GM12878 (cell line): ENCODE results near the gene LYL1. TPM values are rescaled to one million over a fixed set of nuclear protein-coding genes. Genes with fewer than 3 reads are reported as not detected.

Experiments used
- ATAC-seq: fragments of 200-7000 bp; cut with Tn5 transposase; 3 replicates; pipeline ENCODE4 v1.9.1; 2020; ENCODE audit warnings: mild to moderate bottlenecking, moderate library complexity
- BruUV-seq: library from RNA; stranded (reverse); fragments of 400-500 nt; replicated peaks from 2 replicates; lab custom pipeline; 2021; lab: Mats Ljungman, UMichigan
- CTCF ChIA-PET: fragments of 300-600 bp; sonication (Branson Sonifier 250); formaldehyde crosslinking; extraction: SDS; loops from one replicate; lab custom pipeline; 2021; ENCODE audit warnings: inconsistent platforms; lab: Yijun Ruan, JAX
- POLR2A ChIA-PET: fragments of 350-600 bp; formaldehyde crosslinking; extraction: SDS; loops from one replicate; lab custom pipeline; 2021; ENCODE audit warnings: inconsistent platforms; lab: Charles Lee
- RAD21 ChIA-PET: fragments of 300-600 bp; sonication (Branson Sonifier 250); formaldehyde crosslinking; loops from one replicate; lab custom pipeline; 2023; ENCODE audit warnings: antibody characterized with exemption; ENCODE audit not compliant: unreplicated experiment; lab: Charles Lee
- SMC1A ChIA-PET: fragments of 300-600 bp; sonication (Branson Sonifier 250); formaldehyde crosslinking; loops from one replicate; lab custom pipeline; 2023; ENCODE audit not compliant: unreplicated experiment, uncharacterized antibody; lab: Charles Lee
- DNase-seq: peaks from one replicate; pipeline ENCODE4 v3.0.0-alpha.2; 2011; ENCODE audit warnings: low read depth, low spot score
- FAIRE-seq: peaks from 3 replicates; lab custom pipeline; 2011; peaks lifted over from hg19 to GRCh38; lab: Jason Lieb, UNC
- H2AFZ ChIP-seq: 2 replicates; pipeline ENCODE4 v1.6.0; 2011; ENCODE audit warnings: low read depth, low read length, control low read depth; ENCODE audit not compliant: control insufficient read depth
- H3K27ac ChIP-seq: 2 replicates; pipeline ENCODE4 v1.5.1; 2011; ENCODE audit warnings: control low read depth; ENCODE audit not compliant: control insufficient read depth, insufficient read depth
- H3K27me3 ChIP-seq, 2 experiments: replicated peaks in 1 of 2; 2 replicates each; pipeline versions ENCODE4 v1.6.0 to v1.6.1; 2011; ENCODE audit warnings: low read length in 1 of 2; ENCODE audit not compliant: control insufficient read depth in 2 of 2, insufficient read depth in 2 of 2
- H3K36me3 ChIP-seq, 2 experiments: 2 replicates each; pipeline ENCODE4 v1.5.1; 2011; ENCODE audit warnings: low read length in 1 of 2; ENCODE audit not compliant: control insufficient read depth in 2 of 2, insufficient read depth in 2 of 2
- H3K4me1 ChIP-seq: 2 replicates; pipeline ENCODE4 v1.6.1; 2011; ENCODE audit warnings: mild to moderate bottlenecking, low read length, moderate library complexity, mixed read lengths; ENCODE audit not compliant: control insufficient read depth, insufficient read depth
- H3K4me2 ChIP-seq: 2 replicates; pipeline ENCODE4 v1.6.0; 2011; ENCODE audit warnings: control low read depth; ENCODE audit not compliant: control insufficient read depth, insufficient read depth
- H3K4me3 ChIP-seq: fragments of 200-600 bp; sonication (generic); 2 replicates; pipeline ENCODE4 v1.5.1; 2016
- H3K79me2 ChIP-seq: 2 replicates; pipeline ENCODE4 v1.6.0; 2011; ENCODE audit warnings: low read length; ENCODE audit not compliant: control insufficient read depth, insufficient read depth
- H3K9ac ChIP-seq: 2 replicates; pipeline ENCODE4 v1.8.0; 2011; ENCODE audit warnings: low read length, control low read depth, mixed read lengths; ENCODE audit not compliant: control insufficient read depth, insufficient read depth
- H3K9me3 ChIP-seq: replicated peaks from 3 replicates; pipeline ENCODE4 v1.5.1; 2011; ENCODE audit warnings: mild to moderate bottlenecking, low read length; ENCODE audit not compliant: control insufficient read depth, insufficient read depth
- H4K20me1 ChIP-seq: 2 replicates; pipeline ENCODE4 v1.6.0; 2011; ENCODE audit not compliant: control insufficient read depth, insufficient read depth
- ASH2L ChIP-seq: fragments of 300-600, 200-600 bp; sonication (generic); IDR thresholded peaks from 2 replicates; pipeline ENCODE4 v1.6.1; 2017; ENCODE audit warnings: low read depth, mild to moderate bottlenecking, borderline replicate concordance
- BHLHE40 ChIP-seq, 2 experiments: fragments of 450-650 bp in 1 of 2; IDR thresholded peaks; 2 replicates each; pipeline ENCODE4 v1.6.1; 2011 to 2017; ENCODE audit warnings: low read depth in 2 of 2, borderline replicate concordance in 1 of 2, improper control_type of control experiment in 1 of 2, low read length in 1 of 2, mild to moderate bottlenecking in 1 of 2
- ESRRA ChIP-seq: IDR thresholded peaks from 2 replicates; pipeline ENCODE4 v1.6.1; 2012; ENCODE audit warnings: mild to moderate bottlenecking, low read length, improper control_type of control experiment
- HDGF ChIP-seq: fragments of 450-650 bp; IDR thresholded peaks from 2 replicates; pipeline ENCODE4 v1.6.1; 2016; ENCODE audit warnings: antibody characterized with exemption
- IKZF2 ChIP-seq, 2 experiments: fragments of 450-650 bp; IDR thresholded peaks; 2 replicates each; pipeline ENCODE4 v1.6.1; 2017; ENCODE audit warnings: mild to moderate bottlenecking in 2 of 2, moderate library complexity in 2 of 2
- MTA3 ChIP-seq: IDR thresholded peaks from 2 replicates; pipeline ENCODE4 v1.6.1; 2012; ENCODE audit warnings: low read length, inconsistent platforms, borderline replicate concordance
- NR2F1 ChIP-seq: fragments of 450-650 bp; conservative IDR thresholded peaks from 2 replicates; pipeline ENCODE4 v1.6.1; 2017; ENCODE audit warnings: mild to moderate bottlenecking
- POLR2AphosphoS2 ChIP-seq: IDR thresholded peaks from 2 replicates; pipeline ENCODE4 v1.6.1; 2011; ENCODE audit warnings: low read depth, mild to moderate bottlenecking, low read length, improper control_type of control experiment, moderate library complexity
- STAT1 ChIP-seq: fragments of 450-650 bp; conservative IDR thresholded peaks from 2 replicates; pipeline ENCODE4 v1.6.1; 2014; ENCODE audit warnings: antibody characterized with exemption, mild to moderate bottlenecking
- SUZ12 ChIP-seq: fragments of 200-600 bp; sonication (generic); IDR thresholded peaks from one replicate; pipeline ENCODE4 v1.6.1; 2018; ENCODE audit warnings: antibody characterized with exemption, mild to moderate bottlenecking; ENCODE audit not compliant: unreplicated experiment
- YY1 ChIP-seq: IDR thresholded peaks from 2 replicates; pipeline ENCODE4 v1.6.1; 2011; ENCODE audit warnings: low read depth, mild to moderate bottlenecking, low read length
- ZBED1 ChIP-seq: IDR thresholded peaks from 2 replicates; pipeline ENCODE4 v1.6.1; 2016; ENCODE audit warnings: borderline replicate concordance
- ZSCAN29 ChIP-seq: fragments of 450-650 bp; IDR thresholded peaks from 2 replicates; pipeline ENCODE4 v1.6.1; 2017; ENCODE audit warnings: mild to moderate bottlenecking, moderate library complexity
- WGBS: methylation state at CpG from one replicate; pipeline ENCODE4 v1.1.6; 2016; ENCODE audit warnings: low lambda C conversion rate; ENCODE audit not compliant: insufficient replicate concordance, insufficient coverage; ENCODE audit errors: missing lambda C conversion rate; 5-methylcytosine and 5-hydroxymethylcytosine counted together
- in situ Hi-C: fragments of 300-500 bp; cut with MboI; formaldehyde crosslinking; loops from 9 replicates; pipeline ENCODE4 v1.14.3; 2018; ENCODE audit warnings: mixed read lengths
- intact Hi-C: fragments of 100-400 bp; cut with micrococcal nuclease; formaldehyde crosslinking; loops from one replicate; pipeline ENCODE4 v1.14.2; 2022; ENCODE audit not compliant: unreplicated experiment
- polyA plus RNA-seq, 11 experiments: library from polyadenylated mRNA; depleted of rRNA in 4 of 11; unstranded in 6 of 11; stranded (reverse) in 5 of 11; fragments of >200 nt; fragmentation: Nextera tagmentation in 4 of 11; fragmentation: Illumina TruSeq in 1 of 11; extraction: Ambion mirVana in 4 of 11; extraction: Trizol in 1 of 11; gene quantifications; 1 replicate in 1 of 11; 2 replicates in 10 of 11; pipeline versions ENCODE4 v1.2.1 to v1.2.3, GENCODE V29; 2011 to 2016; ENCODE audit warnings: inconsistent platforms in 2 of 11, missing spikeins in 2 of 11, low read depth in 1 of 11
- total RNA-seq, 4 experiments: library from RNA; depleted of rRNA in 3 of 4; stranded (reverse); fragments of >200 nt in 3 of 4; fragmentation: Illumina TruSeq in 1 of 4; extraction: Trizol in 1 of 4; gene quantifications; 2 replicates each; pipeline versions ENCODE4 v1.2.1 to v1.2.3, GENCODE V29; 2013 to 2021
- TF ChIP-seq, protein P1 (sequence below): IDR thresholded peaks from 2 replicates; pipeline ENCODE4 v1.6.1; 2012; ENCODE audit warnings: mild to moderate bottlenecking, low read depth, low read length
- TF ChIP-seq, protein P2 (sequence below): fragments of 450-650 bp; IDR thresholded peaks from 2 replicates; pipeline ENCODE4 v1.6.1; 2016; ENCODE audit warnings: mild to moderate bottlenecking

LYL1 gene
- total and polyA plus RNA-seq, 10 of the 15 experiments (the other 5 are each of a cell fraction or from before 2014, with no cell fraction given), result 0.10 to 34.8 (median 4.4) TPM

DNA sequence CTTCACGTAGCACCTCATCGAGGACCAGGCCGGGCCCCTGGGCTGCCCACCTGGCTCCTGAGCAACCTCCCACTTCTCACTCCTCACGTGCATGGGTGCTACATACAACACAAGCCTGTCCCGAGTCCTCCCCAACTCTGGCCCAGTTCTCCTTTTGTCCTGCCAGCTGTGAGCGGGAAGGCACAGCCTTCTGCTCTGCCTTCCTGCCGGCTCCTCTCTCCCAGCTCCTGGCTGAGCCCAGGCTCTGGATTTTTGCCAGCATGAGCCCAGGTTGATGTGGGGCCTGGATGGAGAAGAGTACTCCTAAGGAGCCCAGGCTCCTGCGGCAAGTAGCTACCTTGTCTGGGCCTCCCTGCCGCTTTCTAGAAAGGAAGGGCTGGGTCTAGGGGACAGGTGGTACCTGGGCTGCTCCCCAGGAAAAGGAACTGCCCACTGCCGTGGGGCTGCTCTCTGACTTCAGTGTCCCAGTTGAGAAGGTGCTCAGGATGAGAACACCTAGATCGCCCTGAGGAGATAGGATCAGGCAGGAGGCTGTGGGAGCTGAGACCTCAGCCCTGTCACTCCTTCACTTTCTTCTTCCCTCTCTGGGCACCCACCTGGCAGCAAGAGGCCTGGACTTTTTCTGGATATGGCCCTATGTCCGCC lies 23.6 kb downstream of the LYL1 start:
- Histone ChIP-seq H3K36me3 (no peaks in the 10 kb centered on the region), H3K9ac (no peak overlapping the region), H3K4me2 (no peak overlapping the region), H3K79me2 (no peaks in the 10 kb centered on the region), H2AFZ (no peak overlapping the region), H3K4me3 (no peak overlapping the region), H4K20me1 (no peaks in the 10 kb centered on the region), H3K4me1 (no peaks in the 10 kb centered on the region), H3K27me3 (peaks cover 1 to 3% of the 10 kb centered on the region in 2 experiments), H3K27ac (no peak overlapping the region), H3K9me3 (no peaks in the 10 kb centered on the region)
- no TSS peak for BruUV-seq
- WGBS, result 33% methylated on average over 12 of the region's 12 CpGs
- in situ Hi-C loops, result no loop called here
- TF ChIP-seq BHLHE40 (IDR thresholded peaks at IDR 0.05; ENCODE audit: borderline replicate concordance in 1 of 2, low read depth in 2 of 2, low read length in 1 of 2) (no peak), NR2F1 (no peak), POLR2AphosphoS2 (no peak), HDGF (no peak), SUZ12 (no peak), YY1 (no peak), ZSCAN29 (no peak), MTA3 (no peak), ESRRA (no peak), ZBED1 (no peak), STAT1 (no peak), IKZF2 (IDR thresholded peaks at IDR 0.05) (no peak), ASH2L (no peak)
- TF ChIP-seq, protein P1, sequence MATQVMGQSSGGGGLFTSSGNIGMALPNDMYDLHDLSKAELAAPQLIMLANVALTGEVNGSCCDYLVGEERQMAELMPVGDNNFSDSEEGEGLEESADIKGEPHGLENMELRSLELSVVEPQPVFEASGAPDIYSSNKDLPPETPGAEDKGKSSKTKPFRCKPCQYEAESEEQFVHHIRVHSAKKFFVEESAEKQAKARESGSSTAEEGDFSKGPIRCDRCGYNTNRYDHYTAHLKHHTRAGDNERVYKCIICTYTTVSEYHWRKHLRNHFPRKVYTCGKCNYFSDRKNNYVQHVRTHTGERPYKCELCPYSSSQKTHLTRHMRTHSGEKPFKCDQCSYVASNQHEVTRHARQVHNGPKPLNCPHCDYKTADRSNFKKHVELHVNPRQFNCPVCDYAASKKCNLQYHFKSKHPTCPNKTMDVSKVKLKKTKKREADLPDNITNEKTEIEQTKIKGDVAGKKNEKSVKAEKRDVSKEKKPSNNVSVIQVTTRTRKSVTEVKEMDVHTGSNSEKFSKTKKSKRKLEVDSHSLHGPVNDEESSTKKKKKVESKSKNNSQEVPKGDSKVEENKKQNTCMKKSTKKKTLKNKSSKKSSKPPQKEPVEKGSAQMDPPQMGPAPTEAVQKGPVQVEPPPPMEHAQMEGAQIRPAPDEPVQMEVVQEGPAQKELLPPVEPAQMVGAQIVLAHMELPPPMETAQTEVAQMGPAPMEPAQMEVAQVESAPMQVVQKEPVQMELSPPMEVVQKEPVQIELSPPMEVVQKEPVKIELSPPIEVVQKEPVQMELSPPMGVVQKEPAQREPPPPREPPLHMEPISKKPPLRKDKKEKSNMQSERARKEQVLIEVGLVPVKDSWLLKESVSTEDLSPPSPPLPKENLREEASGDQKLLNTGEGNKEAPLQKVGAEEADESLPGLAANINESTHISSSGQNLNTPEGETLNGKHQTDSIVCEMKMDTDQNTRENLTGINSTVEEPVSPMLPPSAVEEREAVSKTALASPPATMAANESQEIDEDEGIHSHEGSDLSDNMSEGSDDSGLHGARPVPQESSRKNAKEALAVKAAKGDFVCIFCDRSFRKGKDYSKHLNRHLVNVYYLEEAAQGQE, result no peak
- TF ChIP-seq, protein P2, sequence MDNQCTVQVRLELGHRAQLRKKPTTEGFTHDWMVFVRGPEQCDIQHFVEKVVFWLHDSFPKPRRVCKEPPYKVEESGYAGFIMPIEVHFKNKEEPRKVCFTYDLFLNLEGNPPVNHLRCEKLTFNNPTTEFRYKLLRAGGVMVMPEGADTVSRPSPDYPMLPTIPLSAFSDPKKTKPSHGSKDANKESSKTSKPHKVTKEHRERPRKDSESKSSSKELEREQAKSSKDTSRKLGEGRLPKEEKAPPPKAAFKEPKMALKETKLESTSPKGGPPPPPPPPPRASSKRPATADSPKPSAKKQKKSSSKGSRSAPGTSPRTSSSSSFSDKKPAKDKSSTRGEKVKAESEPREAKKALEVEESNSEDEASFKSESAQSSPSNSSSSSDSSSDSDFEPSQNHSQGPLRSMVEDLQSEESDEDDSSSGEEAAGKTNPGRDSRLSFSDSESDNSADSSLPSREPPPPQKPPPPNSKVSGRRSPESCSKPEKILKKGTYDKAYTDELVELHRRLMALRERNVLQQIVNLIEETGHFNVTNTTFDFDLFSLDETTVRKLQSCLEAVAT, result no peak
- DNase-seq (no peak), ATAC-seq (no peak), FAIRE-seq (no peak)
- SMC1A ChIA-PET, result no interaction called here
- CTCF ChIA-PET, result interaction anchor here (0.6 to 2.5 kb wide), 4 partner anchors 13 to 102 kb away, joined by 3 to 8 read pairs (median 4); no protein-coding TSS in a partner anchor
- POLR2A ChIA-PET, result no interaction called here
- intact Hi-C loops, result no loop called here
- RAD21 ChIA-PET, result interaction anchor here (1.1 kb wide), 1 partner anchor 15 kb away, joined by 3 read pairs; no protein-coding TSS in a partner anchor
